B cell (primary cell): Measurements from ENCODE around the gene PGR. TPM values are rescaled to one million over a fixed set of nuclear protein-coding genes. Genes with fewer than 3 reads are reported as not detected.

Experiments used
- ATAC-seq: fragments of 200-7000 bp; cut with Tn5 transposase; one replicate; pipeline ENCODE4 v1.10.0; 2021; ENCODE audit warnings: low read depth, mild to moderate bottlenecking, moderate number of reproducible peaks, moderate library complexity
- CTCF ChIA-PET: fragments of 350-600 bp; sonication (Branson Sonifier 250); formaldehyde crosslinking; loops from one replicate; lab custom pipeline; 2021; ENCODE audit warnings: antibody characterized with exemption, inconsistent platforms; lab: Charles Lee
- POLR2A ChIA-PET: fragments of 350-600 bp; sonication (Branson Sonifier 250); formaldehyde crosslinking; loops from one replicate; lab custom pipeline; 2021; ENCODE audit warnings: antibody characterized with exemption; lab: Charles Lee
- DNase-seq: peaks from one replicate; pipeline ENCODE4 v3.0.0; 2013
- H2AFZ ChIP-seq: 2 replicates; pipeline ENCODE4 v1.6.1; 2012; ENCODE audit warnings: mild to moderate bottlenecking, low read depth, low read length; ENCODE audit not compliant: insufficient read depth, poor library complexity, severe bottlenecking
- H3K27ac ChIP-seq, 2 donors: 1 replicate in 1 of 2; 2 replicates in 1 of 2; pipeline ENCODE4 v1.5.1; 2012 to 2013; ENCODE audit warnings: low read length in 2 of 2, mild to moderate bottlenecking in 2 of 2, moderate library complexity in 1 of 2
- H3K27me3 ChIP-seq, 4 experiments: fragments of 200-600 bp in 1 of 4; sonication (generic) in 1 of 4; replicated peaks in 1 of 4; 1 replicate in 2 of 4; 2 replicates in 2 of 4; pipeline versions ENCODE4 v1.6.1 to v1.7.0; 2013 to 2016; ENCODE audit warnings: low read length in 3 of 4, mild to moderate bottlenecking in 2 of 4, mixed read lengths in 1 of 4, moderate library complexity in 1 of 4; ENCODE audit not compliant: insufficient read depth in 4 of 4, control insufficient read depth in 3 of 4; ENCODE audit errors: control extremely low read depth in 1 of 4
- H3K36me3 ChIP-seq, 2 experiments: replicated peaks in 1 of 2; 1 replicate in 1 of 2; 2 replicates in 1 of 2; pipeline versions ENCODE4 v1.6.1 to v1.7.1; 2013; ENCODE audit warnings: low read length in 1 of 2; ENCODE audit not compliant: insufficient read depth in 2 of 2, control insufficient read depth in 1 of 2; ENCODE audit errors: control extremely low read depth in 1 of 2, extremely low read depth in 1 of 2
- H3K4me1 ChIP-seq, 2 donors: fragments of 200-600 bp in 1 of 2; sonication (generic) in 1 of 2; 1 replicate in 1 of 2; 2 replicates in 1 of 2; pipeline versions ENCODE4 v1.5.1 to v1.6.1; 2013 to 2017; ENCODE audit warnings: low read length in 2 of 2; ENCODE audit not compliant: control insufficient read depth in 2 of 2, insufficient read depth in 2 of 2
- H3K4me2 ChIP-seq: replicated peaks from 2 replicates; pipeline ENCODE3; 2012; ENCODE audit warnings: mild to moderate bottlenecking, low read depth, low read length; ENCODE audit not compliant: poor library complexity, severe bottlenecking
- H3K4me3 ChIP-seq, 5 experiments: fragments of 200-600 bp in 1 of 5; sonication (generic) in 1 of 5; 1 replicate in 3 of 5; 2 replicates in 2 of 5; pipeline versions ENCODE4 v1.5.1 to v1.7.0; 2011 to 2016; ENCODE audit warnings: low read length in 4 of 5, mild to moderate bottlenecking in 4 of 5, low read depth in 2 of 5, control low read depth in 1 of 5, moderate library complexity in 1 of 5; ENCODE audit not compliant: insufficient read depth in 1 of 5; ENCODE audit errors: control extremely low read depth in 1 of 5, extremely low read depth in 1 of 5
- H3K79me2 ChIP-seq: fragments of 200-600 bp; sonication (generic); one replicate; pipeline ENCODE4 v1.6.0; 2016; ENCODE audit warnings: low read length; ENCODE audit not compliant: control insufficient read depth, insufficient read depth
- H3K9ac ChIP-seq: fragments of 200-600 bp; sonication (generic); 2 replicates; pipeline ENCODE4 v1.6.1; 2017; ENCODE audit warnings: mild to moderate bottlenecking, low read length, moderate library complexity
- H3K9me3 ChIP-seq, 3 donors: one replicate each; pipeline versions ENCODE4 v1.6.1 to v1.7.1; 2013; ENCODE audit warnings: low read length in 2 of 3; ENCODE audit not compliant: control insufficient read depth in 2 of 3, insufficient read depth in 1 of 3; ENCODE audit errors: control extremely low read depth in 1 of 3
- H4K20me1 ChIP-seq: 2 replicates; pipeline ENCODE4 v1.6.0; 2012; ENCODE audit warnings: mild to moderate bottlenecking, low read length; ENCODE audit not compliant: insufficient read depth, control insufficient read depth, poor library complexity, severe bottlenecking
- H3K27ac Mint-ChIP-seq: one replicate; pipeline ENCODE4 v1.8.0; 2021; ENCODE audit warnings: mixed read lengths
- H3K27me3 Mint-ChIP-seq: one replicate; pipeline ENCODE4 v1.8.0; 2021; ENCODE audit warnings: mixed read lengths
- H3K4me1 Mint-ChIP-seq: one replicate; pipeline ENCODE4 v1.8.0; 2021; ENCODE audit warnings: mixed read lengths
- H3K4me3 Mint-ChIP-seq: one replicate; pipeline ENCODE4 v1.8.0; 2021; ENCODE audit warnings: mixed read lengths
- H3K9me3 Mint-ChIP-seq: one replicate; pipeline ENCODE4 v1.8.0; 2022; ENCODE audit warnings: mixed read lengths; ENCODE audit not compliant: insufficient read depth
- CTCF ChIP-seq: fragments of 200-600 bp; IDR thresholded peaks from one replicate; pipeline ENCODE4 v1.8.0; 2022; ENCODE audit warnings: antibody characterized with exemption, mild to moderate bottlenecking
- EZH2 ChIP-seq: IDR thresholded peaks from 2 replicates; pipeline ENCODE4 v1.6.1; 2012; ENCODE audit warnings: borderline replicate concordance, low read depth, mild to moderate bottlenecking, moderate library complexity, low read length; ENCODE audit not compliant: insufficient read depth, poor library complexity, severe bottlenecking
- WGBS: methylation state at CpG from one replicate; pipeline ENCODE4 v1.1.5; 2013; ENCODE audit warnings: missing lambda C conversion rate; ENCODE audit not compliant: insufficient coverage; 5-methylcytosine and 5-hydroxymethylcytosine counted together
- intact Hi-C: fragments of 100-400 bp; cut with micrococcal nuclease; formaldehyde crosslinking; loops from one replicate; pipeline ENCODE4 v1.10.0; 2022
- polyA plus RNA-seq: library from polyadenylated mRNA; depleted of rRNA; stranded (reverse); fragments of >200 nt; gene quantifications from 2 replicates; pipeline ENCODE4 v1.2.3, GENCODE V29; 2012
- total RNA-seq, 2 donors: library from RNA; stranded (reverse); fragments of 120-200 nt in 1 of 2; gene quantifications; 1 replicate in 1 of 2; 2 replicates in 1 of 2; pipeline versions ENCODE4 v1.2.3 to v1.2.4, GENCODE V29; 2013 to 2022

PGR gene
- total and polyA plus RNA-seq, 2 donors (not counting 1 experiment from before 2014, with no cell fraction given), result not detected

- H3K4me1 ChIP-seq, result no peaks in the 10 kb centered on the region
- Mint-ChIP-seq H3K9me3 (peaks cover 4% of the 10 kb centered on the region), H3K4me3 (no peak overlapping the region), H3K4me1 (no peaks in the 10 kb centered on the region), H3K27me3 (no peaks in the 10 kb centered on the region), H3K27ac (no peak overlapping the region)
- H3K36me3 ChIP-seq, result no peaks in the 10 kb centered on the region
- intact Hi-C loops, result no loop called here
- H4K20me1 ChIP-seq, result no peaks in the 10 kb centered on the region
- no peaks in the 10 kb centered on the region for H3K79me2 ChIP-seq
- DNase-seq (no peak), ATAC-seq (no peak)
- H3K9ac ChIP-seq, result no peak overlapping the region
- H3K9me3 ChIP-seq, result no peaks in the 10 kb centered on the region
- H3K4me2 ChIP-seq, result no peak overlapping the region
- no peaks in the 10 kb centered on the region for H3K27me3 ChIP-seq
- ChIA-PET POLR2A (no interaction called here), CTCF (no interaction called here)
- no peak overlapping the region for H3K4me3 ChIP-seq
- TF ChIP-seq EZH2, result no peak
- no peak for TF ChIP-seq CTCF
- no peak overlapping the region for H2AFZ ChIP-seq
- H3K27ac ChIP-seq, result no peak overlapping the region
Measured at GRCh38 chr11:101104716-101105115, 24.9 kb downstream of the PGR start.

GRCh38 chr11:101103433-101103832 is 26.2 kb downstream of the PGR start:
- Histone ChIP-seq H3K4me3 (no peak overlapping the region), H3K9me3 (no peaks in the 10 kb centered on the region), H4K20me1 (no peaks in the 10 kb centered on the region), H3K4me2 (no peak overlapping the region), H3K27ac (no peak overlapping the region), H3K79me2 (no peaks in the 10 kb centered on the region), H3K9ac (no peak overlapping the region), H2AFZ (no peak overlapping the region), H3K4me1 (no peaks in the 10 kb centered on the region), H3K36me3 (no peaks in the 10 kb centered on the region), H3K27me3 (no peaks in the 10 kb centered on the region)
- intact Hi-C loops, result no loop called here
- Mint-ChIP-seq H3K4me1 (no peaks in the 10 kb centered on the region), H3K27me3 (no peaks in the 10 kb centered on the region), H3K9me3 (peaks cover 4% of the 10 kb centered on the region), H3K27ac (no peak overlapping the region), H3K4me3 (no peak overlapping the region)
- TF ChIP-seq EZH2 (no peak), CTCF (no peak)
- DNase-seq (no peak), ATAC-seq (no peak)
- 100% methylated on average over 1 of the region's 2 CpGs for WGBS
- ChIA-PET CTCF (no interaction called here), POLR2A (no interaction called here)
